BE2C (cell line): ENCODE results near the gene PARD3.
A peak's percentile ranks its signal among the peaks of the same experiment; 100 is the strongest.
"Not testable (repeated sequence)": the region's sequence is repeated elsewhere in the genome, so short reads cannot be mapped to it uniquely, and the experiment has no call there.

Source experiments
- DNase-seq: peaks from one replicate; pipeline ENCODE4 v3.0.0-alpha.2; 2020
- H3K27me3 ChIP-seq: fragments of 250-450 bp; sonication (Bioruptor Pico); 2 replicates; pipeline ENCODE4 v1.5.1; 2020; ENCODE audit warnings: mild to moderate bottlenecking
- H3K36me3 ChIP-seq: fragments of 250-450 bp; sonication (Bioruptor Pico); 2 replicates; pipeline ENCODE4 v1.5.1; 2020; ENCODE audit warnings: mild to moderate bottlenecking
- H3K4me1 ChIP-seq: fragments of 250-450 bp; sonication (Bioruptor Pico); 2 replicates; pipeline ENCODE4 v1.5.1; 2020
- H3K4me3 ChIP-seq: 2 replicates; pipeline ENCODE4 v1.5.1; 2011; ENCODE audit warnings: low read depth, low read length
- H3K9me3 ChIP-seq: fragments of 250-450 bp; sonication (Bioruptor Pico); 2 replicates; pipeline ENCODE4 v1.5.1; 2020
- CTCF ChIP-seq: IDR thresholded peaks from 2 replicates; pipeline ENCODE4 v1.5.1; 2012; ENCODE audit warnings: mild to moderate bottlenecking, low read depth, low read length

PARD3 gene

GRCh38 chr10:34444223-34445183 lies 370.6 kb downstream of the PARD3 start:
- Histone ChIP-seq H3K4me1 (no peaks in the 10 kb centered on the region), H3K27me3 (no peaks in the 10 kb centered on the region), H3K9me3 (no peaks in the 10 kb centered on the region), H3K36me3 (no peaks in the 10 kb centered on the region), H3K4me3 (no peak overlapping the region)
- DNase-seq = no peak
- TF ChIP-seq CTCF = no peak

GRCh38 chr10:34439386-34439785 lies 375.7 kb downstream of the PARD3 start:
- H3K9me3 ChIP-seq, H3K27me3 ChIP-seq, H3K4me1 ChIP-seq, H3K4me3 ChIP-seq, H3K36me3 ChIP-seq, DNase-seq: not testable (repeated sequence)

GRCh38 chr10:34438741-34439140 lies 376.4 kb downstream of the PARD3 start:
- Histone ChIP-seq H3K4me3 (no peak overlapping the region), H3K27me3 (no peaks in the 10 kb centered on the region), H3K4me1 (peaks cover 8% of the 10 kb centered on the region), H3K9me3 (no peaks in the 10 kb centered on the region), H3K36me3 (no peaks in the 10 kb centered on the region)
- no peak for TF ChIP-seq CTCF
- DNase-seq = no peak

GRCh38 chr10:34437906-34438305 lies 377.2 kb downstream of the PARD3 start:
- Histone ChIP-seq H3K9me3 (no peaks in the 10 kb centered on the region), H3K4me1 (peaks cover 11% of the 10 kb centered on the region), H3K36me3 (no peaks in the 10 kb centered on the region), H3K4me3 (no peak overlapping the region), H3K27me3 (no peaks in the 10 kb centered on the region)
- DNase-seq = peak; percentile 69
- no peak for TF ChIP-seq CTCF

GRCh38 chr10:34434119-34434594 lies 380.9 kb downstream of the PARD3 start:
- Histone ChIP-seq H3K27me3 (no peaks in the 10 kb centered on the region), H3K4me1 (peaks cover 14% of the 10 kb centered on the region), H3K36me3 (no peaks in the 10 kb centered on the region), H3K4me3 (no peak overlapping the region), H3K9me3 (no peaks in the 10 kb centered on the region)
- no peak for TF ChIP-seq CTCF
- peak; percentile 10 for DNase-seq

GRCh38 chr10:34433241-34434076 lies 381.6 kb downstream of the PARD3 start:
- no peak for DNase-seq
- Histone ChIP-seq H3K36me3 (no peaks in the 10 kb centered on the region), H3K4me1 (peaks cover 14% of the 10 kb centered on the region), H3K9me3 (no peaks in the 10 kb centered on the region), H3K4me3 (no peak overlapping the region), H3K27me3 (no peaks in the 10 kb centered on the region)
- TF ChIP-seq CTCF = no peak
